GM12872 (cell line): ENCODE data around the gene ZNF593.

Experiments used
- TF ChIP-seq, protein P1 (sequence below): IDR thresholded peaks from 3 replicates; pipeline ENCODE4 v1.5.1; 2011; ENCODE audit warnings: low read depth, mild to moderate bottlenecking, low read length, moderate library complexity; ENCODE audit not compliant: insufficient read depth

Gene ZNF593

DNA sequence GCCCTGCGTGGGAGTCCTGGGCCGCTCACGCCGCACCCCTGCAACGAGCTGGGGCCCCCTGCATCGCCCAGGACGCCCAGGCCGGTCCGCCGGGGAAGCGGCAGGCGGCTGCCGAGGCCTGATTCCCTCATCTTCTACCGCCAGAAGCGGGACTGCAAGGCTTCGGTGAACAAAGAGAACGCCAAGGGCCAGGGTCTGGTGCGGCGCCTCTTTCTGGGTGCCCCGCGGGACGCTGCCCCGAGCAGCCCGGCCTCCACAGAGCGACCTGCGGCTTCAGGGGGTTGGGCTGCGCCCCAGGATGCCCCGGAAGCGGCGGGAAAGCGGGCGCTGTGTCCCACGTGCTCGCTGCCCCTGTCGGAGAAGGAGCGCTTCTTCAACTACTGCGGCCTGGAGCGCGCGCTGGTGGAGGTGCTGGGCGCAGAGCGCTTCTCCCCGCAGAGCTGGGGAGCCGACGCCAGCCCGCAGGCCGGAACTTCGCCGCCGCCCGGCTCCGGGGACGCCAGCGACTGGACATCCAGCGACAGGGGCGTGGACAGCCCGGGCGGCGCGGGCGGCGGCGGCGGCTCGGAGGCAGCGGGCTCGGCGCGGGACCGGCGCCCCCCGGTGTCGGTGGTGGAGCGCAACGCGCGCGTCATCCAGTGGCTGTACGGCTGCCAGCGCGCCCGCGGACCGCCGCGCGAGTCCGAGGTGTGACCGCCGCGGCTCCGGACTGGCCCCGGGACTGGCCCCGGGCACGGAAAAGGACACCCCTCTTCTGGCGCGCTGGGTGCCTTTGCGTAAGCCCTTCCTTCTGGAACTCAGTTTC lies 8.1 kb upstream of the ZNF593 start:
- TF ChIP-seq, protein P1, sequence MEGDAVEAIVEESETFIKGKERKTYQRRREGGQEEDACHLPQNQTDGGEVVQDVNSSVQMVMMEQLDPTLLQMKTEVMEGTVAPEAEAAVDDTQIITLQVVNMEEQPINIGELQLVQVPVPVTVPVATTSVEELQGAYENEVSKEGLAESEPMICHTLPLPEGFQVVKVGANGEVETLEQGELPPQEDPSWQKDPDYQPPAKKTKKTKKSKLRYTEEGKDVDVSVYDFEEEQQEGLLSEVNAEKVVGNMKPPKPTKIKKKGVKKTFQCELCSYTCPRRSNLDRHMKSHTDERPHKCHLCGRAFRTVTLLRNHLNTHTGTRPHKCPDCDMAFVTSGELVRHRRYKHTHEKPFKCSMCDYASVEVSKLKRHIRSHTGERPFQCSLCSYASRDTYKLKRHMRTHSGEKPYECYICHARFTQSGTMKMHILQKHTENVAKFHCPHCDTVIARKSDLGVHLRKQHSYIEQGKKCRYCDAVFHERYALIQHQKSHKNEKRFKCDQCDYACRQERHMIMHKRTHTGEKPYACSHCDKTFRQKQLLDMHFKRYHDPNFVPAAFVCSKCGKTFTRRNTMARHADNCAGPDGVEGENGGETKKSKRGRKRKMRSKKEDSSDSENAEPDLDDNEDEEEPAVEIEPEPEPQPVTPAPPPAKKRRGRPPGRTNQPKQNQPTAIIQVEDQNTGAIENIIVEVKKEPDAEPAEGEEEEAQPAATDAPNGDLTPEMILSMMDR: no peak

DNA sequence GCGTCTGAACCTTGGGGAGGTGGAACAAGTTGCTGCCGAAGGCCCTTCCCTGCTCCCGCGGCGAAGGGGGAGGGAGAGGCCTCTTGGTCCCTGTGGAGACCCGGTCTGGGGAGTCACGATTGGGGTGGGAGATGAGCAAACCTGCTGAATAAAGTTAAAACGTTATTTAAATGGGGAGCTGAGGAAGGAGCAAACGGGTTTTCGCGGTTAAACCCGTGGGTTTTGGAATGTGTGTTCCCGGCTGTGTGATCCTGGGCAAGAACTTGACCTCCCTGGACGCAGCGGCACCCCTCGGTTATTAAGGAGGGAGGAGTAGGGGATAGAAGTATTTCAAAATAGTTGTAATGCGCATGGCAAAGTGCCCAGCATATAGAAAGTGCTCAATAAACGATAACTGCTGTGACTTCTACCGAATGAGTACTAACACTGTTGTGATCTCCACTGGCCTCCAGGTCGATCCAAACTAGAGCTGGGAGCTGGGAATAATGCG lies 7.4 kb upstream of the ZNF593 start:
- TF ChIP-seq, protein P1: no peak

DNA sequence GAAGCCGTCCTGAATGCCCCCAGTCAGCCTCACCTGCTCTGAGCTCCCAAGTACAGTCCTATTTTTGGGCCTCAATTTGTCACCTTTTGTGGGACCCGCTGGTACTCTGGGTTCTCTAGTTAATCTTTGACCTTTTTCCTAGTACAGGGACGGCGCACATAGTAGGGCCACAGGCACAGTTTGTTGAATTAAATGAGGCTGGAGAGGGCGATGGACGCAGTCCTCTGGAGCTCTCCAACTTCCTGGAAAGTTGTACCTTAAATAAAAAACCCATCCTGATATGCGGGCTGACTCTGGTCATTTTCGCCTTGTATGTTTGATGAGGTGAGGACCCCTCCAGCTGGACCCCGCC lies 6.0 kb upstream of the ZNF593 start:
- TF ChIP-seq, protein P1: no peak

DNA sequence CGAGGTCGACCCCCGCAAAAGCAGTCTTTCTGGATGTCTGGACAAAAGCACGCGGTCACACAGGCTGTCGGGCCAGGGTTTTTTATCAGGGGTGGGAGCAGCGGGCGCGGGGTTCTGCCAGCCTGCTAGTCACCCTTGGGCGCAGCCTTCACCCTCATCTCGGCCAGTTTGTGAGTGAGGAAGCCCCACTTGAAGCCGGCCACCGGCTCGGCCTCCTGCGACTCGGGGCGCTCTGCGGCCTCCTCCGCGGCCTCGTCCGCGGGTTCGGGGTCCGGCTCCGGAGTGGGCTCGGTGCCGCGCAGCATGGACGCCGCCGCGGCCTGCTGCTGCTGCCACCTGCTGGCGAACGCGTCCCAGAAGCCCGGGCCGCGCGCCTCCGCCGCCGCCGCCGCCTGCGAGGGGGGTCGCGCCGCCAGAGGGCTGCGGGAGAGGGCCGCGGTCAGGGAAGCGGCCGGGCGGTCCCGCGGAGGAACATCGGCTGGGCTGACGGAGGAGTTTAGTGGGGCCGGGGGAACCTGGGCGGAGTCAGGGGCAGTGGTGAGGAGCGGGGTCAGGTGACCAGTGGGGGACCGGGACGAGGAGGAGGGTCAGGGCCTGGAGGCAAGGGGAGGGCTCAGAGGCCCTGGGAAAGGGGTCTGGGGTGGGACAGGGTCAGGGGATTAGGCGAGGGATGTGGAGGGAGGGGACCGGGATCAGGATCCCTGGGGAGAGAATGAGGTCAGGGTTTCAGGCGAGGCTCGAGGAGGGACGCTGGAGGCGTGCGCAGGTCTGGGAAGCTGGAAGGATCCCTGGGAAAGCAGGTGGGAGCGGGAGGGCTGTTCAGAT lies 5.5 kb upstream of the ZNF593 start:
- TF ChIP-seq, protein P1: peak; percentile 60; the same call in 2 of the 3 replicates

DNA sequence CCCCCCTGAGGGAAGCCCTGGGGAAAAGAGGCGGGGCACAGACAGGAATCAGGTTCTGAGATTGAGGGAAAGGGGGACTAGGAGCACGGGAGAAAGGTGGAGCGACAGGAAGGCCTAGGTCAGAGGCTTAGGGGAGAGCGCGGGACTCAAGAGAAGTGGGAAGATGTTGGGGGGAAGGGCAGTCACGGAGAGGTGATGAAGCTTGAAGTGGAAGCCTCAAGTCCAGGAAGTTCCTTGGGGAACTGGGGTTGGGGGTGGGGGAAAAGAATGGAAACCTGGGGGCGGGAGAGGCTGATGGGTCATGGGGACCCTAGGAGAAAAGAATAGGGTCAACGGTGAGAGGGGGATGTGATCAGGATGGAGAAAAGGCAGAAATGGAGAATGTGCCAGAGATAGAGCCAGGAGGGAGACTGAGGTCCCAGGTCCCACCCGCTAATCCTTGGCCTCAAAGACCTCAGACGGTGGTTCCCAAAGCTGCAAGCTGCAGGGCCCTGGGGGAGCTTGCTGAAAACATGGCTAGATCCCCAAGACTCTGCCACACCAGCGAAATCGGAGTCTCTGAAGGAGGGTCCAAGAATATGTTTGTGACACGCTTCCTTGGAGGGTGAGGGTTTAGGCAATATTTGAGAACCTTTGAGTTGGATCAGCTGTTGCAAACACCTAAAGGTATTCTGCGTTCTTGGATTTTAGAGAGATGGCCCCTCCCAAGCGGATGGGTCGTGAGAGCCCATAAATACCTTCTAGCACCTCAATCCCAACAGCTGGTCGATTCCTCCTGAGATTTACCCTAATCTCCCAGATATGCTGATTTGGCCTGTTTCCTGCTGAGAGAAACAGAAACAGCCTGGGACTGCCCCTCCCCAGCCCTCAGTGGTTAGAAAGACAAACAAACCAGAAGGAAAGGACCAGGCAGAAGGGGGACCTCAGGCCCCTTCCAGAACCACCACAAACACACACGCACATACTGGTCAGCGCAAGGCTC lies 4.6 kb upstream of the ZNF593 start:
- TF ChIP-seq, protein P1: no peak

DNA sequence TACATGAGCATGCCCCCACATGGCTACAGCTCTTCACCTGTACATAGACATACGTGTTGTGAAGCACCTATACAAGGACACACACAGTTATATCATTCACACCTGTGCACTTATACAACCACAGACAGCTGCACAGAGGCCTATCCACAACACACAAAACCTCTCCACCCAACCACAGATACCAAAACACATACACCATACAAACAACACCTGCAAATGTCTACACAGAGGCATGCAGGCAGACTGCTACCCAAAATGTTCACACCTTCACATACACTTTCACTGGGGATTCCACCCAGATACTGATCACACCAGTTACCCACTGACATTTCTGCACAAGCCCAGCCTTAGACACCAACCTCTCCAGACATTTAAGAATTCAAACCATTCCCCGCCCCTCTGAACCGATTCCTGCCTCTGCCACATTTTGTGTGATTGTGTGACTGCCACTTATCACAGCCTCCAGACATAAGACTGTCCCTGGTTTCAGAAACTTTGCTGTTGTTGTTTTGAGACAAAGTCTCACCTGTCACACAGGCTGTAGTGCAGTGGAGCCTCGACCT lies 2.9 kb upstream of the ZNF593 start:
- TF ChIP-seq, protein P1: no peak
